GM18520 (cell line): ENCODE results near the gene PJA2.

Experiments used
- ATAC-seq: cut with Tn5 transposase; IDR thresholded peaks from one replicate; pipeline ENCODE4 v1.9.1; 2021; ENCODE audit not compliant: unreplicated experiment

Gene PJA2

DNA sequence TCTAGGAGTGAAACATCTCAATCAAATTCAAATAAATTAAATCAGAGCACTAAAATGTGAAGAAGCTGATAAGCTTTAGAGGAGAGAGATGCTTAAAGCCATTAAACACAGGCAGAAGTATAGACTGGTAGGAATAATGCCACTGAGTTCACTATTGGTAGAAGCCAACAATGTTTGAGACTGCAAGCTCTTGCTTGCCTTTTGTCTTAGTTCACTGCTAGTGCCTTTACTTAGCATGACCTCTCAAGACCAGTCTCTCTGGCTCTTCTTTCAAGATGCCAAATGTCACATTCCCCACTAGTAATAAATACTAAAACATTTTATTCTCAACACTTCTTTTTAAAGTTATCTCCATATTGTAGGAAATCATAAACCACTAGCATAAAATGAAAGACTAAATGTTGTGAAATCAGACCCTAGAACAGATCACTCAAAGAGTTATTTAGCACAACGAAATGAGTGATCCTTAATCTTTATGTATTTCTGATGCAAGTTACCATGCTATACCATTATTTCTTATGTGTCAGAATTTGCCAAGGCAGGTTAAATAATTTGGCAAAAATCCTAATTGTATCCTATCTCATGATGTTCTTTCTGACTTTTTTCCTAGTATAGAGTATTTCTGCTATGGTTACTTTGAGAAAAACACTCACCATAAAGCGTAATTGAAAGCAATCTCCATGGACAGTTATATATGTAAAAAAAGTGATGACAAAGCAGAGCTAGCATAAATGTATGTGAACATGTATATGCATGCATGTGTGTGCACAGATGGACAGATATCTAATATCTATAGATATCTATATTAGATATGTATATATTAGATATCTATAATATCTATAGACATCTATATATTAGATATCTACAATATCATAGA is 57.5 kb downstream of the PJA2 start:
- ATAC-seq, result no peak

DNA sequence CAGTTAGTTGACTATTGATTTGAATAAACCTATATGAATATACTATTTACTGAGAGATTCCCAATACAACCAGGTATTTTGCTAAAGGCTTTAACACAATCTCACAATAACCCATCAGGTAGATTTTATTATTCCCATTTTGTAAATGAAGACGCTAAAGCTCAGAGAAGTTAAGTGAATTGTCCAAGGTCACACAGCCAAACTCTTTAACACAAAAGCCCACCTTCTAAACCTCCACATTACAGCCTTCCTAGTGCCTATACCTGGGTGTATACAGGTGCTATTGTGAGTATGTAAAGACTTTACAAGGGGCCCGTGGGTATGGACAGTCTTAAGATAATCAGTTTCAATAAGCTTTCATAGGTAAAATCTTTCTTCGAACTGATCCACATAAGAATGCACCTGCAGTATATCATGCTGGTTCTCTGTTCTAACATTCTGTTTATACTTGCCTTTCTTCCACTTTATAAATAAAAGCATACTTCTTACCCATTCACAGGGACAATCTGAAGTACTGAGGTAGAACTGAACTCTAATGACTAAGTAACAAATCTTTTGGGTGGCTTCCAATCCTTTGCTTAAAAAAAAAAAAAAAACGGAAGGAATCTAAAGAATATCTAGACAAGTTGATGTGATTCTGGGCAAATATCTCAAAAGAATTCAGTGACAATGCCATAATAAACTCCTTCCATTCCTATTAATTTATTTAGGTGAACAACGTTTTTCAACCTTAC is 59.1 kb downstream of the PJA2 start:
- no peak for ATAC-seq

DNA sequence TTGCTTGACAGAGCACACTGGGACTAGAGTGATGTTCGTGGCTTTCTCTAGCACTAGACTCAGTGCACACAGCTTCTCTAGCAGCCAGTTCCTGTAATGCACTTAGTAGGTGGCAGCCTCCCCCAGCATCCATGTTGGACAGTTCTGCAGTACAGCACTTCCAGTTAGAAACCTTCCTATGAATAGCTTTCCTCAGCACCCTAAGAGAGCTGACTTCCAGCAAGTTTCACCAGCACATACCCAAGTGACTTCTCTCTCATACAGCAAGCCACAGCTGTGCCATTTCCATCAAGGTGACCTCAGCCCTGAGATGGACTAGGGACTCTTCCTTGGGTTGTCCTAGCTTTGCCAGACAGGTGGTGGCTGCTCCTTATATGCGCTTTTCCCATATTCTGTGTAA is 60.4 kb downstream of the PJA2 start:
- no peak for ATAC-seq

DNA sequence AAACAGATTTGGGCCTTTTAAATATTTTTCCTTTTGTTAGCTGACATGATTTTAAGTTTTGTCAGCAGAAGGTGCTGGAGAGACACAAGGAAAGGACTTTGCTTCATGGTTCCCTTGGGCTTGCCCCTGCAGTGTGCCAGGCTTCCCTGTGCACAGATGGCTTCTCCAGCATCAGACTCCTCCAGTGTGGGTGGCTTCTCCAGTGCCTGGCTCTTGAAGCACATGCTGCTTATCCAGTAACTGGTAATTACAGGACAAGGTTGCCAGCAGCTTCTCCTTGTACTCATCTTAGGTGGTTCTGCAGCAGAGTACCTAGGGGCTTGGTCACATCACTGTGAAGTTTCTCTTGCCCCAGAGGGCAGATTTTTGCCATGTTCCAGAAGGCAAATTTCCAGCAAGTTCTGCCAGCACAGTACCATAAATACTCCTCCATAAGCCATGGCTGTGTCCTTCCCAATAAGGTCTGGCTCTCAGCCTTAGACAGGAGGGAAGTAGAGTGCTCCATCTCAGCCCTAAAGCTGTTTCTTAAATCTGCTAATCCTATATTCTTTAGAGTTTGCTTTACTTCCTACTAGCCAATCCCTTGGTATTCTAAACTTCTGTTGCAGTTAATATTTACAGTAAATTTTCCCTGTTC is 62.4 kb downstream of the PJA2 start:
- ATAC-seq, result no peak

DNA sequence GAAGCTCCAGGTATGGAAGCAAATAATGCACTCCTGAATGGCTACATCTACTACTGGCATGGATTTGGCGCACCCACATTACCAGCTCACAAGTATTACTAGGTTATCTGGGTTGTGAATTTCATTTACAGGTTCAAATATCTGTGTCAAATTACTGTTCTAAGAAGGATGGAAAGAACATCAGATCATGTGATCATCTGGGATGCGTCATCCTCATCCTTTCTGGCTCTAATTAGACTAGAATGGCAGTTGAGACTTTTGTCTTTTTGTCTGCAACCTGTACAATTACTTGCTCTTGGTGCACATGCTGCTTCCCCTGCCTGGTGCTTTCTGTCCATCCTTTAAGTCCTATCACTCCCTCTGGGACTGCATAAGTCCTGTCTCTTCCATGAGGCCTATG is 64.1 kb downstream of the PJA2 start:
- ATAC-seq, result no peak

DNA sequence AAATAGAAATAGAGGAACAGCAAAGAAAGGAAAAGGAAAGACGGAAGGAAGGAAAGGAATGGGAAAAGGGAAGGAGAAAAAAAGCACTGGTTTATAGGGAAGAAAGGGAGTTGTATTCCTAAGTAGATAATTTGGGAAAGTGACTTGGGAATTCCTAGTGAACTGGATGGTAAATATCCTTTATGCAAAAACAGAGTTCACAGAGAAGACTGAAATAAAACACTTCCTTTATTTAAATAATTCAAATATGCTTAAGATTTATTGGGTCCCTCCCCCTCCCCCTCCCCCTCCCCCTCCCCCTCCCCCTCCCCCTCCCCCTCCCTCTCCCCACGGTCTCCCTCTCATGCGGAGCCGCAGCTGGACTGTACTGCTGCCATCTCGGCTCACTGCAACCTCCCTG is 69.4 kb downstream of the PJA2 start:
- ATAC-seq, result no peak

DNA sequence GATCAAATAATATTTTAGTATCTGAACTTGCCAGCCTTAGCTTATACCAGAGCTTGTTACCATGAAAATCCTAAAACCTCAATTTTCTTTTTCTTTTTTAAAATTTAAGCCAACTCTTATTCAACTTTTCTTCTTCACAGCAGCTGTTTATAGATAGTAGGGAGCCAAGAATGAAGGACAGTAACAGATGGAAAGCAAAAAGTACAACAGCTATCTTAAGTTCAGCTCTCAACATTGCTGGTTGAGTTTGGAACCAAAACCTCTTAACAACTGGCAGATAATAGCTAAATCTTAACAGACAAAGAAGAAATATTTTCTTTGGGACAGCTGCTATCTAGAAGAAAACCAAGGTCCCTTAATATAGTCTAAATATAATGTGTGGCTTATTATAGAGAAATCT is 74.7 kb downstream of the PJA2 start:
- no peak for ATAC-seq

DNA sequence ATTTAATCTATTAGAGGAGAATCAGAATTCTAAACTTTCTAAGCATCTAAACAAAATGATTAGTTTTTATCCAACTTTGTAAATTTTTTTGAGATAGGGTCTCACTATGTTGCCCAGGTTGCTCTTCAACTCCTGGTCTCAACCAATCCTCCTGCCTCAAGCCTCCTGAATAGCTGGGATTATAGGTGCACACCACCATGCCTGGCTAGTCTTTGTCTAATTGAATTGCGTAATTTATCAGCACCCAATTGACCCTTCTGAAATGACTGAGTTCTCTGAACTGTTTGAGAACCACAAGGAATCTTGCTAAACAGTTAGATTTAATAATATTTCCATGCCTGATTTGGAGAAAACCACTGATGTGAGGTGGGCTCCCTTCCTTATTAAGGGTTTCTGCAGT is 75.7 kb downstream of the PJA2 start:
- ATAC-seq, result no peak

DNA sequence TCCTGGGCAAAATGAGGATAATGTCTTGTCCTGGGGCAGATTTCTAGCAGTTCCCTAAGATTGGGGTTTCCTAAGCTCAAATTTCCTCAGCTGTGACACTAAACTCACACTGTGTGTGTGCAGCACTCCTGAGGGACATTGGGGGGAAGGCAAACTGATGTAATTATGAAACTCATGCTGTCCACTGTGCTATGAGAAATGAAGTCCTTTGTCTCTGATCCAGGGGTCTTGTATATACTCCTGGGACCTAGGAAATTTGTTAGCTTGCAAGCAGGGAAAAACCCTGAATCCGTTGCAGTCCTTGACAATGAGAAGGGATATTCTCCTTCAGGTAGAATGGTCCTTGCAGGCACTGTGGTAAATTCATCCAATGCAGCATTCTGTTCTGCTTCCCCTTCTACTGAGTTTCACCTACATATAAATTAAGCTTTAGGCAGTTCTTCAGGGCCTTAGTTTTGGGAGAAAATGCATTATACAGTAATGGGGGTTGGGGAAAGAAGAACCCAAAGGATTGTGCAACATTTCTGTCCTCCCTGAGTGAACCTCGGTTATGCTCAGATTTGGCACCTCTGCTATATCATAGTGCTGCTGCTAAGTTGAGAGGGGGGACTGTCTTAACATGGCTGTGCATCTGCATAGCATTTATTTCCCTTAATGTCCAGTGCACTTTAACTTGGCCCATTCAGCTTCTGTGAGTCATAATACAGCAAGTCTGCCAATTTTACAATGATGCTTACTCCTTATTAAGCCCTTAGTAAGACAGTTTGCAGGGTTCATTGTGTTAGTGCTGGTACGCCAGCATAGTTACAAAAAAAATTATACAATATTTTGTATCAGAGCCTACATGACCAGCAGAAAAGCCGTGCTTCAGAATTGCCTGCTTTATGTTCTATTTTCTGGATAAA is 80.2 kb downstream of the PJA2 start:
- ATAC-seq, result no peak

DNA sequence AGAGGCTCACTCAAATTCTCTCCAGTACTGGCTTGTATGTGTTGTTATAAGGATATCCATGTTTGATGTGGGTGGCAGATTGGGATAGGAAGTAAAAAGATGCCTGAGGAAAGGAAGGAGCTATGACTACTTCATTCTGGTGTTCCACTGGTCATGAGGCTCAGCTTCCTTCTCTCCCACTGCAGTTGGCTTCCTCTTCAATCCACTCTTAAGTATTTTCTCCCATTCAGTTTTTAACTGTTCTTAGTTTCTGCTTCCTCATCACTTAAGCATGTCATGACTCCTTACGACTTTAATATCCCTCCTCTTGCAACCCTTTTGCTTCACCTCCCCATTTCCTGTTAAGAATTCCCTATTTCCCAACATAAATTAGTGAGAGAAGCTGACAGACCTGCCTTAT is 81.1 kb downstream of the PJA2 start:
- ATAC-seq, result no peak

DNA sequence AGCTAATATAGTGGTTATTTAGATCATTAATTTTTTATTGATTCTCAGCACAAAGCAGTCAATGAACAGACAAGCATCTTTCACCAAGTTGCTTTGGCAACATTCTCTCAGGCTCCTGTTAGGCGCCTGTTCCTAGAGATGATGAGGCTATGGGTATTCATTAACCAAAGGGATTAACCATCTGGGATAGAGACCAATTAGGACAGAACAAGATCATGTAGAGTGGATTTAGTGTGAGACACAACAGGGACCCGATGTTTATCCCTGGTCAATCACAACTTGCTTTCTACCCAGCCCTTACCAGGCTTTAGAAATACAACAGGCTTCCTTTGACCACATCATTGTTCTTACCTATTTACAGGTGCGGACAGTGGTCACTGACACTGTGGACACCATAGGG is 82.2 kb downstream of the PJA2 start:
- ATAC-seq, result no peak

DNA sequence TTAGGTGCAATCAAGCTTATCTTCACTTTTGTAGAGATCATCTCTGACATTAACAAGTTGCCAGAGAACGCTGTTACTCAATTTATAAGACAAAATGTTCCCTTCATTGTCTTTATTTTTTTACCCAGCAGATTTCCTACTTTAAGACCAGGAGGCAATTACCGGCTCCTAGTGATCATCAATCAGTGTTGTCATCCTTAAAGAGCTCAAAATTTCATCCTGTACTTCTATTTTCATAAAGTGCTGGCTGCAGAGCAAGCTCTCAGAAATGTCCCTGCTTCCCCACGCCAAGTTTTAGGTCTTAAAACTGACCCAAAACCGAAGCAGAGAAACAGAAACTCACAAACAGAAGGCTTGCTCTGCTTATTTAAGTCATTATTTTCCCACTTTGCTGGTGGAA is 82.9 kb downstream of the PJA2 start:
- ATAC-seq, result no peak

DNA sequence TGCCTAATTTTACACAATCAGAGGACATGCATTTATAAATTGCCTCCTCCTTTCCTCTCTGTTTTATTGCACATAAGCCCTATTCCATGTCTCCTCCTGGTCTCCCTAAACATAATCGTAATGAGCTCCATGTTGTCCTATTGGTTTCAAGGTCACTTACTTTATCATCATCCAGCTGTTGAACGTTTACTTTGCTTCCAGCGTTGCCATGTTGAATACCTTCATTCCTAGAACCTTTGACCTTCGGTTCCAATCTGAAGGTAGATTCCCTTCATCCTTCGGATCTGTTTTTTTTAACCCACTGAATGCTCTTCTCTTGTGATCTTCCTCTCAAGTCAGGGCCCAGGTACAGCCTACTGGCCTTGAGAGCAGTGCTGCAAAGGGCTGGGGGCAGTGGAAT is 84.3 kb downstream of the PJA2 start:
- ATAC-seq, result no peak

DNA sequence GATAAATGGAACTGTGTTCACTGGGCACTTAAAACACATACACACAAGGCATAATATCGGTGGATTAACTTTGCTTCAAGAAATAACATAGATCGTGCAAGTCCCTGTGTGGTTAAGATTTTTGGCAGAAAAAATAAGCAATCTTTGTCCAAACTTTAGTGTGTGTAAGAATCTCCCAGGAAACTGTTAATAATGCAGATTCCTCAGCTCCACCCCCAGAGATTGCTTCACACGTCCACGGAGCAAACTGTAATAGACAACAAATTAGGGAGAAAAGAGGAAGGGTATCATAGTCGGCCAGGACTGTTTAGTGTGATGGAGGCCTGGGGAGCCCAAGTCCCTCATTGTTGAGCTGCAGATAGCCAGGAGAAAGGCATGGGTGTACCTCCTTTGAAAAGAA is 84.8 kb downstream of the PJA2 start:
- ATAC-seq, result no peak

DNA sequence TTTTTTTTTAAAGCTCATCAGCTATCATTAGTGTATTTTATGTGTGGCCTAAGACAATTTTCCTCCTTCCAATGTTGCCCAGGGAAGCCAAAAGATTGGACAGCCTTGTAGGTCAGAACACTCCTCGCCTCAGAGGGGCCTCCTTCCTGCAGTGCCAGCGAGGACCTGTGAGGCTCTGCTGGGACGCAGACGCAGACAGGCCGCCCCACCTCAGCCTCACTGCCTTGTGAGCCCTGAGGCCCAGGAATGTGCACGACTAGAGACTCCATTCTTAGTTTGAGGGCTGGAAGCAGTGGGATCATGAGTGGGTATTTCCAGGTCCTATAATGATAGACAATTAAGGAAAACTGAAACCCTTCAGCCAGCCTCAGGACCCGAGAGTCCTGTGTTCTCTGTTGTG is 85.4 kb downstream of the PJA2 start:
- no peak for ATAC-seq

DNA sequence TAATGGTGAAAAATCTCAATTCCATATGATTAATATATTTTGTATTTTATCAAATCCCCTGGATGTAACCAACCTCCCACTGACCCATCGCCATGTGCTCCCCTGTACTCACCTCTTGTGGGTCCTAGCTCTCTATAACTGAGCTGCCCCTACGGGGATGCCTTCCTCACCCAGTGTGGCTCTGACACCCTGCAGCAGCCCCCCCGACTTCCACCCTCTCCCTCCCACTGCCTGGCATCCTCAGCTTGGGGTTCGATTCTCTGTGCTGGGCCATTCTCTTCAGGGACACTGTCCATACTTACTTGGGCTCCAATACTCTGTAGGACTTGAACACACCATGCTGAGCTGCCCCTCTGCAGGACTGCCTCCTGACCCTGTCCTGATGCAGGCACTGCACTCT is 87.1 kb downstream of the PJA2 start:
- ATAC-seq, result no peak

DNA sequence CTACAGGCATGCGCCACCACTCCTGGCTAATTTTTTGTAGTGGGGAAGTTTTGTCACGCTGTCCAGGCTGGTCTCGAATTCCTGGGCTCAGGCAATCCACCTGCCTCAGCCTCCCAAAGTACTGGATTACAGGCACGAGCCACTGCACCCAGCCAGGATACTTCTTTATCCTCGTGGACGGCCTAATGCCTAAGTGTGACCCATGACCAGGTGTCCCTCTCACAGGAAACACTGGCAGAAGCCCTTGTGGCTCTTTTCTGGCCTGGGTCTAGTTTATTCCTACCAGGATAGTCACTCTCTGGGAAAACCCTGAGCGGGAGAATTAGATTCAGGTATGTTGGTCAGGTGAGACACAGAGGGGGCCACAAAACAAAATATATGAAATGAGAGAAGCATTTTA is 90.4 kb downstream of the PJA2 start:
- no peak for ATAC-seq

DNA sequence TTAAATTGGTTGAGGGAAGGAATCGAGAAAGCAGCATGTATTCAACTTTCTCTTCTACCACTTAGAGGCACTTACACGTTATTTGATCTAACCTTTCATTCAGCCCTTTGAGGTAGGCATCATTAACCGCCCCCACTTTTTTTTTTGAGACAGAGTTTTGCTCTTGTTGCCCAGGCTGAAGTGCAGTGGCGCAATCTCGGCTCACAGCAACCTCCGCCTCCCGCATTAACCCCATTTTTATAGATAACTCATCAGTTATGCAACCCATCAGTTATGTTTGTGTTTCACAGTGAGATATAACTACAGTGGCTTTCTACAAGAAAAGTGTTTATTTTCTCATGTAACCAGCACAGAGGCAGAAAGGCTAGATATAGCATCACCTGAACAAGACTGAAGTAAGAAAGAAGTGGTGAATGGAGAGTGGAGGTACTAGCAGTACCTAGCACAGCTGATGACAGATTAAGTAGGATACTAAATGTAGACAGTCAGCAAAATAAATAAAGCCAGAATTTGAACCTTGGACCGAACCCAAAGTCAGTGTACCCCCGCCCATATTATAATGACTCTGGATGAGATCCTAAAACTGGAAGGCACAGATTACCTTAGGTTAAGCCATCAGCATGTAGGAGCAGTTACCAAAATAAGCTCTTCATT is 91.2 kb downstream of the PJA2 start:
- ATAC-seq, result no peak

DNA sequence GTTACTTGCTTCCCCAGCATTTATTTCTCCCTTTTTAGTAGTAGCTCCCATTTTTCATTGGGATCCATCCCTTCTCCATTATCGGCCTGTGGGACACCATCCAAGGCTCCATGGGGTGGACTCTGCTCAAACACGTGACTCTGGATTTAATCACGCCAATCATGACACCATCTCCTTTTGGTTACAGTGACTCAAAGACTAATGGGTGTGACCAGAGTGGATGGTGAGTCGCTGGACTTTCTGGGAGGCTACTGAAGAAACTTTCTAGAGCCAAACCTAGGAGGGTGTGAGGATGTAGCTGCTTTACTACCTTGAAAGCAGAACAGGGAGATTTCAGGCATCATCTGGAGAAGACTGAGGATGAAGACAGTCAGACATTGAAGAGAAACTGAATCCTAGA is 93.1 kb downstream of the PJA2 start:
- ATAC-seq, result no peak

DNA sequence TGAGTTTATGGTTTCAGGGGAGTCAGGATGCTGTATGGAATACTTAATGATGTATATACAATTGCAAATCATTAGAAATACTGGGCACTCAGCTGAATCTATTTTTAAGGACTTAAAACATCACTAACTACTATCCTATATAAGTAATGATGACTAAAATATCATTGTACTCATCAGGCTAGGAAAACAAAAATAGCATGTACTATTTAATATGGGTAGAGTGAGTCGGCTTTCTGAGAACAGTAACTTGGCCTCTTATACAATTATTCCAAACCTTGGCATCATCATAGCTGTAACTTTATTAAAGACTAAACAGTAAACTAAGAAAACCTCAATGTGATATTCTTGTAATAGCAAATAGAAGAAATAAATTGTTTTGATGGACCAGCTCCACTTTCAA is 94.5 kb downstream of the PJA2 start:
- ATAC-seq, result no peak

DNA sequence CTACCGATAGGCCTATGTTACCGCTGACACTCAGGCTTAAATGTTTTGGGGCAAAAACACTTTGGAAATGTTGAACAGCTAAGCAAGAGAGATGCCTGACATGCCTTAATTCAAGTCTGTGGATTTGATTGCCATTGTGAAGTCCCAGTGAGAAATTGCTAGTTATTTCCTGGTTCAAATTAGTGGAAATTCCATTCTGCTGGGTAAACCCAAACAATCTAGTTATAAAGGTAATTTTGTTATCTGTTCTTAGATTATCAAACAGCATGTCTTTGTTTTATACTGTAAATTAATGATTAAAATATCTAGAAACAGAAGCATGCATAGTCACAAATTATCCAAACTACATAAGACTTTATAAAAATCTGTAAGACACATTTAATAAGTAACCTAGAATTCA is 96.6 kb downstream of the PJA2 start:
- no peak for ATAC-seq
